Measurements from ENCODE around the gene NEK8. TPM values are rescaled to one million over a fixed set of nuclear protein-coding genes. Genes with fewer than 3 reads are reported as not detected.
"Not testable (repeated sequence)": the region's sequence is repeated elsewhere in the genome, so short reads cannot be mapped to it uniquely, and the experiment has no call there.

NEK8 gene
- total RNA-seq, 4 donors from 2014 or later = 1.1 to 7.3 (median 2.6) TPM

DNA sequence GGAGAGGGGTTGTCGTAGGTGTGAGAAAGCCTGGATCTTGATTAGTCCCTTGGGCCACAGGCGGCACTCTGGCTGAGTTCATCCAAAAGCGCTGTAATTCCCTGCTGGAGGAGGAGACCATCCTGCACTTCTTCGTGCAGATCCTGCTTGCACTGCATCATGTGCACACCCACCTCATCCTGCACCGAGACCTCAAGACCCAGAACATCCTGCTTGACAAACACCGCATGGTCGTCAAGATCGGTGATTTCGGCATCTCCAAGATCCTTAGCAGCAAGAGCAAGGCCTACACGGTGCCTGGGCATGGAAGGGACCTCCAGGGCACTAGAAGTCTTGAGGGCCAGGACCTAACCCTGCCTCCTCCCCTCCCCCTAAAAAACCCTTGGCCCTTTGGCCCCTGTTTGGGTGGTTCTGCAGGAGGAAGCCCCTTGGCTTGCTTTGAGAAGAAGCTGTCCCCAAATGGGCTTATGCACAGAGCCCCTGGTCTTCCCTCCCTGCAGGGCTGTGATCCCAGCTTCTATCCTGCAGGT is 6.2 kb downstream of the NEK8 start:
- H3K27me3 ChIP-seq = no peaks in the 10 kb centered on the region
- intact Hi-C loops (cut with DNase I) = no loop called here
- H3K36me3 ChIP-seq = peaks cover 0 to 7% (median 0%) of the 10 kb centered on the region in 3 donors
- no peak overlapping the region for H3K4me3 ChIP-seq
- H3K27ac ChIP-seq = no peak overlapping the region
- no peak for TF ChIP-seq POLR2A (IDR thresholded peaks at IDR 0.05)
- TF ChIP-seq, protein P1, sequence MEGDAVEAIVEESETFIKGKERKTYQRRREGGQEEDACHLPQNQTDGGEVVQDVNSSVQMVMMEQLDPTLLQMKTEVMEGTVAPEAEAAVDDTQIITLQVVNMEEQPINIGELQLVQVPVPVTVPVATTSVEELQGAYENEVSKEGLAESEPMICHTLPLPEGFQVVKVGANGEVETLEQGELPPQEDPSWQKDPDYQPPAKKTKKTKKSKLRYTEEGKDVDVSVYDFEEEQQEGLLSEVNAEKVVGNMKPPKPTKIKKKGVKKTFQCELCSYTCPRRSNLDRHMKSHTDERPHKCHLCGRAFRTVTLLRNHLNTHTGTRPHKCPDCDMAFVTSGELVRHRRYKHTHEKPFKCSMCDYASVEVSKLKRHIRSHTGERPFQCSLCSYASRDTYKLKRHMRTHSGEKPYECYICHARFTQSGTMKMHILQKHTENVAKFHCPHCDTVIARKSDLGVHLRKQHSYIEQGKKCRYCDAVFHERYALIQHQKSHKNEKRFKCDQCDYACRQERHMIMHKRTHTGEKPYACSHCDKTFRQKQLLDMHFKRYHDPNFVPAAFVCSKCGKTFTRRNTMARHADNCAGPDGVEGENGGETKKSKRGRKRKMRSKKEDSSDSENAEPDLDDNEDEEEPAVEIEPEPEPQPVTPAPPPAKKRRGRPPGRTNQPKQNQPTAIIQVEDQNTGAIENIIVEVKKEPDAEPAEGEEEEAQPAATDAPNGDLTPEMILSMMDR (IDR thresholded peaks at IDR 0.05) = no peak
- no peaks in the 10 kb centered on the region for H3K9me3 ChIP-seq
- WGBS, 2 donors = 88 to 93% methylated on average over 3 to 10 of the region's 10 CpGs
- peaks cover 0 to 17% (median 0%) of the 10 kb centered on the region in 3 donors for H3K4me1 ChIP-seq
- DNase-seq = no peak

DNA sequence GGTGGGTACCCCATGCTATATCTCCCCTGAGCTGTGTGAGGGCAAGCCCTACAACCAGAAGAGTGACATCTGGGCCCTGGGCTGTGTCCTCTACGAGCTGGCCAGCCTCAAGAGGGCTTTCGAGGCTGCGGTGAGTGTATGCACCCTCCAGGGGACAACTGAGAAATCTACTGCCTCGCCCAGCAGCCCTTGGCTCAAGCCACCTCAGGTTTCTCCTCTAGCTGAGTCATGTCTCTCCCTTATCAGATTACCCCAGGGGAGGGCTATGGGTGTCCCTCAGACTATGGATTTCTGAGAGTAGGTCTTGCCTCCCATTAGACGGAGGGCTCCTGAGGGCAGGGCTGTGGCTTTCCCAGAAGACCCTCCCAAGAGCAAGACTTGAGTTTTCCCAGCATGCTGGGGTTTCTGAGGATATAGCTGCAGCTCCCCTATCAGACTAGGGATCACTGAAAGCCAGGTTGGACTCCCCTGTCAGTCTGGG is 6.7 kb downstream of the NEK8 start:
- no peaks in the 10 kb centered on the region for H3K27me3 ChIP-seq
- H3K36me3 ChIP-seq = peaks cover 0 to 7% (median 0%) of the 10 kb centered on the region in 3 donors
- TF ChIP-seq, protein P1 (IDR thresholded peaks at IDR 0.05) = no peak
- intact Hi-C loops (cut with DNase I) = no loop called here
- WGBS, 2 donors = 37% methylated on average over 3 of the region's 5 CpGs; no CpG with 5 or more reads in 1 of the 2 donors
- no peaks in the 10 kb centered on the region for H3K9me3 ChIP-seq
- no peak for DNase-seq
- peaks cover 0 to 17% (median 0%) of the 10 kb centered on the region in 3 donors for H3K4me1 ChIP-seq
- no peak overlapping the region for H3K4me3 ChIP-seq
- no peak overlapping the region for H3K27ac ChIP-seq

DNA sequence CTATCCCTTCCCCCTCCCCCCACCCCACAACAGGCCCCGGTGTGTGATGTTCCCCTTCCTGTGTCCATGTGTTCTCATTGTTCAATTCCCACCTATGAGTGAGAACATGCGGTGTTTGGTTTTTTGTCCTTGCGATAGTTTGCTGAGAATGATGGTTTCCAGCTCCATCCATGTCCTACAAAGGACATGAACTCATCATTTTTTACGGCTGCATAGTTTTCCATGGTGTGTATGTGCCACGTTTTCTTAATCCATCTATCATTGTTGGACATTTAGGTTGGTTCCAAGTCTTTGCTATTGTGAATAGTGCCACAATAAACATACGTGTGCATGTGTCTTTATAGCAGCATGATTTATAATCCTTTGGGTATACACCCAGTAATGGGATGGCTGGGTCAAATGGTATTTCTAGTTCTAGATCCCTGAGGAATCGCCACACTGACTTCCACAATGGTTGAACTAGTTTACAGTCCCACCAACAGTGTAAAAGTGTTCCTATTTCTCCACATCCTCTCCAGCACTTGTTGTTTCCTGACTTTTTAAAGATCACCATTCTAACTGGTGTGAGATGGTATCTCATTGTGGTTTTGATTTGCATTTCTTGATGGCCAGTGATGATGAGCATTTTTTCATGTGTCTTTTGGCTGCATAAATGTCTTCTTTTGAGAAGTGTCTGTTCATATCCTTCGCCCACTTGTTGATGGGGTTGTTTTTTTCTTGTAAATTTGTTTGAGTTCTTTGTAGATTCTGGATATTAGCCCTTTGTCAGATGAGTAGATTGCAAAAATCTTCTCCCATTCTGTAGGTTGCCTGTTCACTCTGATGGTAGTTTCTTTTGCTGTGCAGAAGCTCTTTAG is 7.6 kb downstream of the NEK8 start:
- H3K4me3 ChIP-seq; DNase-seq; H3K27ac ChIP-seq; H3K36me3 ChIP-seq; H3K27me3 ChIP-seq; intact Hi-C loops (cut with DNase I); H3K9me3 ChIP-seq: not testable (repeated sequence)
- WGBS, 2 donors = 91% methylated on average over 5 to 7 of the region's 8 CpGs
- H3K4me1 ChIP-seq = peaks cover 0 to 23% (median 0%) of the 10 kb centered on the region in 3 donors

DNA sequence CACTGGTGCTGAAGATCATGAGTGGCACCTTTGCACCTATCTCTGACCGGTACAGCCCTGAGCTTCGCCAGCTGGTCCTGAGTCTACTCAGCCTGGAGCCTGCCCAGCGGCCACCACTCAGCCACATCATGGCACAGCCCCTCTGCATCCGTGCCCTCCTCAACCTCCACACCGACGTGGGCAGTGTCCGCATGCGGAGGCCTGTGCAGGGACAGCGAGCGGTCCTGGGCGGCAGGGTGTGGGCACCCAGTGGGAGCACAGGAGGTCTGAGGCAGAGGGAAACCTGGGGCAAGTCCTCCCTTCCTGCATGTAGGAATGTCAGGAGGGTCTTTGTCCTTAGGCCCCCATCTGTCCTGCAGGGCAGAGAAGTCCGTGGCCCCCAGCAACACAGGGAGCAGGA is 8.7 kb downstream of the NEK8 start:
- peaks cover 0 to 7% (median 0%) of the 10 kb centered on the region in 3 donors for H3K36me3 ChIP-seq
- 77 to 100% methylated on average over 1 to 3 of the region's 12 CpGs for WGBS, 2 donors
- H3K27me3 ChIP-seq = no peaks in the 10 kb centered on the region
- TF ChIP-seq, protein P1 (IDR thresholded peaks at IDR 0.05) = no peak
- TF ChIP-seq POLR2A (IDR thresholded peaks at IDR 0.05) = no peak
- no peak overlapping the region for H3K27ac ChIP-seq
- no peak overlapping the region for H3K4me3 ChIP-seq
- no peaks in the 10 kb centered on the region for H3K9me3 ChIP-seq
- intact Hi-C loops (cut with DNase I) = no loop called here
- H3K4me1 ChIP-seq = peaks cover 0 to 34% (median 0%) of the 10 kb centered on the region in 3 donors
- no peak for DNase-seq

DNA sequence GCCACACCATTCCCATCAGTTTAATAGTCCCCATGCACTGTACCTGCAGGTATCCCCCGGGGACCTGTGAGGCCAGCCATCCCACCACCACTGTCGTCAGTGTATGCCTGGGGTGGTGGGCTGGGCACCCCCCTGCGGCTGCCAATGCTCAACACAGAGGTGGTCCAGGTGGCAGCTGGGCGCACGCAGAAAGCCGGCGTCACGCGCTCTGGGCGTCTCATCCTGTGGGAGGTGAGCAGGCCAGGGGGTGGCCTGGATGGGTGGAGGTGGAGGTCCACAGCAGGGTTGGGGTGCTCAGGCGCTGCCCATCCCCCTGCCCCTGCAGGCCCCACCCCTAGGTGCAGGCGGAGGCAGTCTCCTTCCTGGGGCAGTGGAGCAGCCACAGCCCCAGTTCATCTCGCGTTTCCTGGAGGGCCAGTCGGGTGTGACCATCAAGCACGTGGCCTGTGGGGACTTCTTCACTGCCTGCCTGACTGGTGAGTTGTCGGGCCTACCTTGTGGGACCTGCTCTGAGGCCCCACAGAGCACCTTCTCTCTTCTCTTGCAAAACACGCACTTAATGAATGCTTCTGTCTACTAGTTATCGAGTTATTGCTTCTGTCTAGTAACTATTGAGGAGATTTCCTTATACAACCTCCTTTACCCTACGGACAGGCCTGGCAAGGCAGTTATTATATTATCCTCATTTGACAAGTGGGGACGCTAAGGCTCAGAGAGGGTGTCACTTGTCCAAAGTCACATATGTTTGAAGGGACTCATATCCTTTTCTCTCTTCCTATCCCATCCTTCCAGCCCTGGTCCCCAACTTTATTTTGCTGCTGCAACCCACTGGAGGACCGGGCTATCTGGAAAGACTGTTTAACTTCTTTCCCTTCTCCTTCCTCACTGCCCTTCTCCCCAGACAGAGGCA is 9.4 kb downstream of the NEK8 start:
- TF ChIP-seq, protein P1 (IDR thresholded peaks at IDR 0.05) = no peak
- TF ChIP-seq POLR2A (IDR thresholded peaks at IDR 0.05) = no peak
- no peak for DNase-seq
- Histone ChIP-seq H3K4me1 (peaks cover under 1 to 41% (median 1%) of the 10 kb centered on the region in 3 donors), H3K4me3 (no peak overlapping the region), H3K27me3 (no peaks in the 10 kb centered on the region), H3K9me3 (no peaks in the 10 kb centered on the region), H3K27ac (no peak overlapping the region), H3K36me3 (peaks cover 0 to 7% (median 0%) of the 10 kb centered on the region in 3 donors)
- WGBS, 2 donors = 75 to 90% methylated on average over 6 to 8 of the region's 22 CpGs
- intact Hi-C loops (cut with DNase I) = no loop called here
